ENCODE data around the gene GTF2A2.

GTF2A2 gene

GRCh38 chr15:59609730-59610712 lies 47.3 kb downstream of the GTF2A2 start:
- DNase-seq (ENCODE audit: low read depth in 1 of 2, low spot score in 1 of 2) = no peak

GRCh38 chr15:59605994-59606393 lies 51.3 kb downstream of the GTF2A2 start:
- DNase-seq (ENCODE audit: low read depth in 1 of 2, low spot score in 1 of 2) = no peak

GRCh38 chr15:59598461-59598860 lies 58.9 kb downstream of the GTF2A2 start:
- DNase-seq (ENCODE audit: low read depth in 1 of 2, low spot score in 1 of 2) = no peak

GRCh38 chr15:59596640-59597039 lies 60.7 kb downstream of the GTF2A2 start:
- DNase-seq (ENCODE audit: low read depth in 1 of 2, low spot score in 1 of 2) = no peak

- no peak for DNase-seq (ENCODE audit: low read depth in 1 of 2, low spot score in 1 of 2)
Observed at GRCh38 chr15:59595434-59595915, 61.8 kb downstream of the GTF2A2 start.

- no peak for DNase-seq (ENCODE audit: low read depth in 1 of 2, low spot score in 1 of 2)
Observed at GRCh38 chr15:59594991-59595390, 62.3 kb downstream of the GTF2A2 start.

- DNase-seq (ENCODE audit: low read depth in 1 of 2, low spot score in 1 of 2) = no peak
Observed at GRCh38 chr15:59594493-59594942, 62.8 kb downstream of the GTF2A2 start.

- DNase-seq (ENCODE audit: low read depth in 1 of 2, low spot score in 1 of 2) = no peak
Observed at GRCh38 chr15:59591356-59591755, 66.0 kb downstream of the GTF2A2 start.

GRCh38 chr15:59590027-59590426 lies 67.3 kb downstream of the GTF2A2 start:
- no peak for DNase-seq (ENCODE audit: low read depth in 1 of 2, low spot score in 1 of 2)

All from activated CD4-positive, alpha-beta T cell treated with anti-CD3 and anti-CD28 coated beads, Interleukin-2, amount 50 U/mL, for 24 hours (primary cell).